ENCODE data around the gene SLC16A11.

SLC16A11 gene

GRCh38 chr17:7024402-7024785 is 19.5 kb downstream of the SLC16A11 start:
- DNase-seq: no peak

GRCh38 chr17:7023576-7024401 is 20.1 kb downstream of the SLC16A11 start:
- DNase-seq: no peak

GRCh38 chr17:7022781-7023571 is 20.9 kb downstream of the SLC16A11 start, which contains the start of gene BCL6B:
BCL6B (plus strand) TSS chr17:7023050; CDS start chr17:7023672, 622 bp downstream.
- no peak for DNase-seq

GRCh38 chr17:7021993-7022778 is 21.7 kb downstream of the SLC16A11 start:
- DNase-seq: peak; percentile 91

GRCh38 chr17:7020894-7021664 is 22.8 kb downstream of the SLC16A11 start:
- DNase-seq: no peak

- peak; percentile 68 for DNase-seq
Measured at GRCh38 chr17:7019839-7020519, 23.9 kb downstream of the SLC16A11 start.

- no peak for DNase-seq
Measured at GRCh38 chr17:7019367-7019766, 24.5 kb downstream of the SLC16A11 start.

GRCh38 chr17:7018331-7018964 is 25.4 kb downstream of the SLC16A11 start:
- no peak for DNase-seq

- DNase-seq: no peak
Measured at GRCh38 chr17:7017827-7018200, 26.1 kb downstream of the SLC16A11 start.

GRCh38 chr17:7016886-7017826 is 26.7 kb downstream of the SLC16A11 start:
- no peak for DNase-seq

- DNase-seq: no peak
Measured at GRCh38 chr17:7016418-7016817, 27.5 kb downstream of the SLC16A11 start.

- DNase-seq: no peak
Measured at GRCh38 chr17:7014995-7015958, 28.6 kb downstream of the SLC16A11 start.

- peak; percentile 81 for DNase-seq
Measured at GRCh38 chr17:7014261-7014994, 29.5 kb downstream of the SLC16A11 start.

GRCh38 chr17:7011942-7012254 is 32.0 kb downstream of the SLC16A11 start:
- DNase-seq: no peak

GRCh38 chr17:7011415-7011814 is 32.5 kb downstream of the SLC16A11 start:
- no peak for DNase-seq

GRCh38 chr17:7010523-7010922 is 33.4 kb downstream of the SLC16A11 start:
- no peak for DNase-seq

GRCh38 chr17:7007143-7007542 is 36.7 kb downstream of the SLC16A11 start:
- DNase-seq: no peak

- DNase-seq: no peak
Measured at GRCh38 chr17:7005716-7006115, 38.2 kb downstream of the SLC16A11 start.

Measured in 8988T (cell line).